WTC11 (cell line): Measurements from ENCODE around the gene ZGRF1. TPM values are rescaled to one million over a fixed set of nuclear protein-coding genes. Genes with fewer than 3 reads are reported as not detected.

Experiments used
- ATAC-seq: fragments of 200-7000 bp; cut with Tn5 transposase; 2 replicates; pipeline ENCODE4 v1.10.0; 2021; ENCODE audit warnings: mild to moderate bottlenecking, moderate library complexity
- CTCF ChIA-PET: fragments of 300-600 bp; sonication (Branson Sonifier 250); formaldehyde crosslinking; loops from one replicate; lab custom pipeline; 2021; ENCODE audit warnings: antibody characterized with exemption; lab: Charles Lee
- POLR2A ChIA-PET: fragments of 350-600 bp; sonication (Branson Sonifier 250); formaldehyde crosslinking; loops from one replicate; lab custom pipeline; 2021; ENCODE audit warnings: antibody characterized with exemption; lab: Charles Lee
- DNase-seq: peaks from one replicate; pipeline ENCODE4 v3.0.0; 2021; ENCODE audit warnings: low spot score
- H3K27ac Mint-ChIP-seq: 2 replicates; pipeline ENCODE4 v1.8.0; 2021; ENCODE audit warnings: mixed read lengths
- H3K27me3 Mint-ChIP-seq: 2 replicates; pipeline ENCODE4 v1.8.0; 2021; ENCODE audit warnings: low read depth, mild to moderate bottlenecking, moderate library complexity, mixed read lengths
- H3K36me3 Mint-ChIP-seq: 2 replicates; pipeline ENCODE4 v1.8.0; 2021; ENCODE audit warnings: mixed read lengths
- H3K4me1 Mint-ChIP-seq: 2 replicates; pipeline ENCODE4 v1.8.0; 2022; ENCODE audit warnings: mixed read lengths
- H3K4me3 Mint-ChIP-seq: 2 replicates; pipeline ENCODE4 v1.8.0; 2021; ENCODE audit warnings: mild to moderate bottlenecking, moderate library complexity, mixed read lengths
- H3K9me3 Mint-ChIP-seq: 2 replicates; pipeline ENCODE4 v1.8.0; 2021; ENCODE audit warnings: mixed read lengths
- ATF3 ChIP-seq: sonication (generic); formaldehyde crosslinking; conservative IDR thresholded peaks from 2 replicates; pipeline ENCODE4 v1.8.1; 2022; ENCODE audit warnings: mild to moderate bottlenecking, missing genetic modification reagents
- CDX4 ChIP-seq: fragments of 250-450 bp; sonication (Bioruptor Pico); IDR thresholded peaks from 2 replicates; pipeline ENCODE4 v1.9.0; 2021; ENCODE audit warnings: moderate library complexity, mild to moderate bottlenecking, inconsistent platforms, borderline replicate concordance
- E2F4 ChIP-seq: sonication (generic); formaldehyde crosslinking; IDR thresholded peaks from 2 replicates; pipeline ENCODE4 v1.8.1; 2022; ENCODE audit warnings: low read depth, mild to moderate bottlenecking, moderate library complexity, missing genetic modification reagents, borderline replicate concordance
- E2F5 ChIP-seq: sonication (generic); formaldehyde crosslinking; IDR thresholded peaks from 2 replicates; pipeline ENCODE4 v1.8.1; 2022; ENCODE audit warnings: mild to moderate bottlenecking, moderate library complexity, missing genetic modification reagents
- ETV6 ChIP-seq: sonication (generic); formaldehyde crosslinking; IDR thresholded peaks from 2 replicates; pipeline ENCODE4 v1.8.1; 2022; ENCODE audit warnings: mild to moderate bottlenecking, missing genetic modification reagents
- FOXJ3 ChIP-seq: sonication (generic); formaldehyde crosslinking; IDR thresholded peaks from 2 replicates; pipeline ENCODE4 v1.9.0; 2021; ENCODE audit warnings: missing genetic modification reagents, mild to moderate bottlenecking, borderline replicate concordance
- NR3C1 ChIP-seq: sonication (generic); formaldehyde crosslinking; conservative IDR thresholded peaks from 2 replicates; pipeline ENCODE4 v1.8.1; 2023; ENCODE audit warnings: low read depth, mild to moderate bottlenecking, missing genetic modification reagents
- SP1 ChIP-seq: sonication (generic); formaldehyde crosslinking; conservative IDR thresholded peaks from 2 replicates; pipeline ENCODE4 v1.8.1; 2022; ENCODE audit warnings: missing genetic modification reagents
- ZBTB43 ChIP-seq: sonication (generic); formaldehyde crosslinking; IDR thresholded peaks from 2 replicates; pipeline ENCODE4 v1.8.1; 2023; ENCODE audit warnings: mild to moderate bottlenecking, missing genetic modification reagents
- ZMAT4 ChIP-seq: fragments of 250-450 bp; sonication (Bioruptor Pico); IDR thresholded peaks from 2 replicates; pipeline ENCODE4 v1.9.0; 2021; ENCODE audit warnings: mild to moderate bottlenecking
- ZNF138 ChIP-seq: sonication (generic); formaldehyde crosslinking; conservative IDR thresholded peaks from 2 replicates; pipeline ENCODE4 v1.8.1; 2022; ENCODE audit warnings: mild to moderate bottlenecking, moderate library complexity, missing genetic modification reagents
- ZNF219 ChIP-seq: sonication (generic); formaldehyde crosslinking; IDR thresholded peaks from 2 replicates; pipeline ENCODE4 v1.8.0; 2023; ENCODE audit warnings: missing genetic modification reagents, mild to moderate bottlenecking, borderline replicate concordance
- ZNF396 ChIP-seq: fragments of 250-450 bp; sonication (Bioruptor Pico); IDR thresholded peaks from 2 replicates; pipeline ENCODE4 v1.8.0; 2021; ENCODE audit warnings: mild to moderate bottlenecking, moderate library complexity, borderline replicate concordance
- ZNF425 ChIP-seq: fragments of 250-450 bp; sonication (Bioruptor Pico); conservative IDR thresholded peaks from 2 replicates; pipeline ENCODE4 v1.9.0; 2021; ENCODE audit warnings: mild to moderate bottlenecking
- ZNF512 ChIP-seq: sonication (generic); formaldehyde crosslinking; IDR thresholded peaks from 2 replicates; pipeline ENCODE4 v1.8.1; 2022; ENCODE audit warnings: missing genetic modification reagents, borderline replicate concordance
- ZNF532 ChIP-seq: fragments of 250-450 bp; sonication (Bioruptor Pico); IDR thresholded peaks from 2 replicates; pipeline ENCODE4 v1.9.0; 2021; ENCODE audit warnings: mild to moderate bottlenecking, borderline replicate concordance
- total RNA-seq: library from RNA; stranded (reverse); gene quantifications from 3 replicates; pipeline ENCODE4 v1.2.3, GENCODE V29; 2021

ZGRF1 gene
- total RNA-seq, 1 experiment from 2014 or later: 56.2 TPM

- no peak for ATAC-seq
- peaks cover 4% of the 10 kb centered on the region; the same call in 1 of the 2 replicates for H3K9me3 Mint-ChIP-seq
- H3K4me3 Mint-ChIP-seq: no peak overlapping the region
- peaks cover 28% of the 10 kb centered on the region for H3K36me3 Mint-ChIP-seq
- no peaks in the 10 kb centered on the region for H3K27me3 Mint-ChIP-seq
- TF ChIP-seq ATF3 (CRISPR knock-in tag): no peak
- TF ChIP-seq E2F5: no peak
- no peak for TF ChIP-seq ZNF425
- TF ChIP-seq, all 79 proteins: peak for 0
- Mint-ChIP-seq H3K27ac (no peak overlapping the region), H3K4me1 (no peaks in the 10 kb centered on the region)
- no peak for DNase-seq
- ChIA-PET POLR2A (no interaction called here), CTCF (interaction anchor here (0.5 to 1.9 kb wide), 3 partner anchors 40 to 328 kb away, joined by 3 to 4 read pairs (median 4); no protein-coding TSS in a partner anchor)
Measured at GRCh38 chr4:112563431-112564200, 73.1 kb downstream of the ZGRF1 start.

- H3K27ac Mint-ChIP-seq: no peak overlapping the region
- POLR2A ChIA-PET: no interaction called here
- TF ChIP-seq FOXJ3 (CRISPR knock-in tag) (no peak), ETV6 (no peak), NR3C1 (CRISPR knock-in tag) (no peak), ZBTB43 (no peak), ZNF219 (CRISPR knock-in tag) (no peak), CDX4 (CRISPR knock-in tag) (no peak), SP1 (CRISPR knock-in tag) (no peak), ZMAT4 (CRISPR knock-in tag) (no peak), ZNF138 (CRISPR knock-in tag) (no peak), E2F4 (CRISPR knock-in tag) (no peak), ZNF396 (CRISPR knock-in tag) (no peak), ZNF532 (CRISPR knock-in tag) (no peak), ZNF512 (CRISPR knock-in tag) (no peak), ATF3 (CRISPR knock-in tag) (no peak), E2F5 (no peak)
Measured at GRCh38 chr4:112562254-112562879, 74.3 kb downstream of the ZGRF1 start.

More at GRCh38 chr4:112562254-112562879, 74.3 kb downstream of the ZGRF1 start:
- Mint-ChIP-seq H3K4me3 (no peak overlapping the region), H3K36me3 (peaks cover 26% of the 10 kb centered on the region), H3K4me1 (0 out of 2 replicates have a peak, but pooled peaks cover 5% of the 10 kb centered on the region), H3K9me3 (no peaks in the 10 kb centered on the region), H3K27me3 (no peaks in the 10 kb centered on the region)
- ATAC-seq (no peak), DNase-seq (no peak)
- CTCF ChIA-PET: interaction anchor here (0.6 kb wide), 1 partner anchor 113 kb away, joined by 4 read pairs; no protein-coding TSS in a partner anchor
